RWPE2 (cell line): ENCODE measurements around the gene KMT2C.

Experiments used
- ATAC-seq: fragments of 200-7000 bp; cut with Tn5 transposase; 3 replicates; pipeline ENCODE4 v1.9.1; 2021; ENCODE audit warnings: low read depth
- DNase-seq: peaks from one replicate; pipeline ENCODE4 v3.0.0-alpha.2; 2020; ENCODE audit warnings: low spot score
- H3K27ac ChIP-seq: fragments of 450-650 bp; 2 replicates; pipeline ENCODE4 v1.5.1; 2017; ENCODE audit warnings: mild to moderate bottlenecking; ENCODE audit not compliant: poor library complexity, severe bottlenecking
- H3K27me3 ChIP-seq: fragments of 250-450 bp; sonication (Bioruptor Pico); 2 replicates; pipeline ENCODE4 v1.5.1; 2021; ENCODE audit warnings: mild to moderate bottlenecking, moderate library complexity; ENCODE audit not compliant: insufficient read depth, poor library complexity, severe bottlenecking
- H3K36me3 ChIP-seq: fragments of 250-450 bp; sonication (Bioruptor Pico); 2 replicates; pipeline ENCODE4 v1.5.1; 2020; ENCODE audit warnings: low read depth, mild to moderate bottlenecking, moderate library complexity
- H3K4me1 ChIP-seq: fragments of 250-450 bp; sonication (Bioruptor Pico); 2 replicates; pipeline ENCODE4 v1.5.1; 2021; ENCODE audit warnings: mild to moderate bottlenecking, moderate library complexity; ENCODE audit not compliant: insufficient read depth, poor library complexity, severe bottlenecking
- H3K4me3 ChIP-seq: fragments of 250-450 bp; sonication (Bioruptor Pico); 2 replicates; pipeline ENCODE4 v1.5.1; 2021; ENCODE audit warnings: mild to moderate bottlenecking, moderate library complexity; ENCODE audit not compliant: severe bottlenecking
- H3K9me3 ChIP-seq: fragments of 250-450 bp; sonication (Bioruptor Pico); 2 replicates; pipeline ENCODE4 v1.5.1; 2021; ENCODE audit warnings: mild to moderate bottlenecking, moderate library complexity; ENCODE audit not compliant: severe bottlenecking
- CTCF ChIP-seq: fragments of 450-650 bp; IDR thresholded peaks from one replicate; pipeline ENCODE4 v1.5.1; 2017; ENCODE audit warnings: mild to moderate bottlenecking, moderate library complexity; ENCODE audit not compliant: poor library complexity, severe bottlenecking

Gene KMT2C

DNA sequence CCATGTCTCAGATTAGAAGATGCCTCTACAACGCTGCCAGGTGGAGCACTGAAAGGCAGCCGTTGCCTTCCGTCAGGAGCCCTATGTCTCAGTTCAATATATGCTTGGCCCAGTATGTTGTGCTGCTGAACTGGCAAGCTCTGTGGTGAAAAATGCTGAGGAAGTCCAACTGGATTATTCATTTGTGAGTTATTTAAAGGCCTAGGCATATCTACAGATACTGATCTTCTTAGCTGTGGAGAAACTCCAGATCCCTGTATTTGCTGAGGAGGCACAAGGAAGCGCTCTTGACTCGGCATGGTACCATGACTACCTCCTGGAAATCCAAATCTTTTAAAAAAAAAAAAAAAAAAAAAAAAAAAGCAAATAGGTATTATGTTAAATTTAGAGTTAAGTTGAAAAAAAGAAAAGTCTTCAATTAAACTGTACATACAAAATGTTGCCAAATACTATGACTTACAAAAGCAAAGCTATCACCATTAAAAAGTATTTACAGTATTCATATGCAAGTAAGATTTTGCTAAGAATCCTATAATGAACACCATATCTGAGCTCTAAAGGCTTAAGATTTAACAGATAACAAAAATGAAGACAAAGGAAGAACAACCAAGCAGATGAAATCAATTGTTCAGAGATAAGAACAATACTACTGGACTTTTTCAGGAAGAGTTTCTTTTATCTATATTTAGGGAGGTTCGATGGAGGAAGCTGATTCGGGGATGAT lies 258.0 kb downstream of the KMT2C start:
- DNase-seq (no peak), ATAC-seq (no peak)
- no peaks in the 10 kb centered on the region for H3K9me3 ChIP-seq
- no peak overlapping the region for H3K27ac ChIP-seq
- no peaks in the 10 kb centered on the region for H3K4me1 ChIP-seq
- no peak overlapping the region for H3K4me3 ChIP-seq
- peaks cover 93% of the 10 kb centered on the region for H3K36me3 ChIP-seq
- no peaks in the 10 kb centered on the region for H3K27me3 ChIP-seq
- TF ChIP-seq CTCF, result no peak

DNA sequence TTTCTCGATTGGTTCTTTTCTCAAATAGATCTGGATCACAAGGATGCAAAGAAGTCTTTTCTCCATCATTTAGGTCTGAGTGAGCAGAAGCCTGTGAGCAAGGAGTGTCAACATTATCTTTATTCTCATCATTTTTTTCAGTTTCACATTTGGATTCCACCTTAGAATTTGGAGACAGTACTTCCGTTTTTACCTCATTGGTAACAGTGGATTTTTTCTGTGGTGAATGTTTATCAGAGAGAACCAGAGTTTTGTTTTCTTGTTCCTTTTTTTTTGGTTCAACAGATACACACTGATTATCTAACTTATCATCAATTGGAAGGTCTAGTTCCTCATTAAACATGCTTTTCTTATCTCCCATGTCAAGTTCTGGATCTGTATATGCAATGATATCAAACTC lies 259.0 kb downstream of the KMT2C start:
- TF ChIP-seq CTCF, result no peak
- peaks cover 90% of the 10 kb centered on the region for H3K36me3 ChIP-seq
- no peak overlapping the region for H3K4me3 ChIP-seq
- no peak for DNase-seq
- ATAC-seq, result no peak
- H3K4me1 ChIP-seq, result no peaks in the 10 kb centered on the region
- H3K27me3 ChIP-seq, result no peaks in the 10 kb centered on the region
- H3K9me3 ChIP-seq, result no peaks in the 10 kb centered on the region
- H3K27ac ChIP-seq, result no peak overlapping the region

DNA sequence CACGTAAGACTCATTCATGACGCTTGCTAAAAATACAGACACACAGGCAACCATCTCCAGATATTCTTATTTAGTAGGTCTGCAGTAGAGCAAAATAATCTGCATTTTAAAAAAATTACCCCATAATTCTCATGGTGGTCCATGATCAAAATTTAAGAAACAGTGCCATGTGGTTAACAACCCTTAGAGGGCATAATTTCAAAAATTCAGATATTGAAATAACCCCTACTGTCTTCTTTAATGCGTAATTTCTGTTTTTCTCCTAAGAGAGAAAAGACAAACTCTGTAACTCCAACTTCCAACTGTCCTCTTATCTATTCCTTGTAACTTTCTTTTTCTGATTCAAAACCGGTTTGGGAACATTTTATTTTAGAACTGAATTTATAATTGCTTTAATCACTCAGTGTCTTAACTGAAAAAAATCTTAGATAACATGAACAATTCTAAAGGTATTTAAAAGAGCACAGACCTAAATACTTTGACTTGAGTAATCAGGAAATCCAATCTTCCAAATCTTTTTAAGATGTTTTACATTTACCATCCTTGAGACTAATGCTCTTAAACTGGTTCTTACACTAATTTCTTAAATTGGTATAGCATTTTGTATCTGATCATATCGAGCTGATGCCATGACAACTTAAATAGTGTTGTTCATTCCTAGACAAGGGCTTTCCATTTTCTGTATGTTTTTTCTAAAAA lies 262.3 kb downstream of the KMT2C start:
- no peak for ATAC-seq
- DNase-seq, result no peak
- Histone ChIP-seq H3K27me3 (no peaks in the 10 kb centered on the region), H3K36me3 (peaks cover 94% of the 10 kb centered on the region), H3K4me1 (no peaks in the 10 kb centered on the region), H3K9me3 (no peaks in the 10 kb centered on the region), H3K27ac (no peak overlapping the region), H3K4me3 (no peak overlapping the region)
- no peak for TF ChIP-seq CTCF

- Histone ChIP-seq H3K27me3 (no peaks in the 10 kb centered on the region), H3K4me1 (no peaks in the 10 kb centered on the region), H3K9me3 (no peaks in the 10 kb centered on the region), H3K27ac (no peak overlapping the region), H3K36me3 (peaks cover 89% of the 10 kb centered on the region), H3K4me3 (no peak overlapping the region)
- no peak for TF ChIP-seq CTCF
- DNase-seq (no peak), ATAC-seq (no peak)
Observed at GRCh38 chr7:152162287-152162686, 273.5 kb downstream of the KMT2C start.

GRCh38 chr7:152161171-152161570 lies 274.6 kb downstream of the KMT2C start:
- peaks cover 86% of the 10 kb centered on the region for H3K36me3 ChIP-seq
- no peaks in the 10 kb centered on the region for H3K9me3 ChIP-seq
- no peak overlapping the region for H3K4me3 ChIP-seq
- no peaks in the 10 kb centered on the region for H3K27me3 ChIP-seq
- ATAC-seq (no peak), DNase-seq (no peak)
- no peak overlapping the region for H3K27ac ChIP-seq
- H3K4me1 ChIP-seq, result no peaks in the 10 kb centered on the region
- no peak for TF ChIP-seq CTCF
